T follicular helper cell (primary cell): ENCODE data around the gene GCNT4.

ENCODE experiments used
- DNase-seq: peaks from one replicate; pipeline ENCODE4 v3.0.0-alpha.2; 2020; ENCODE audit warnings: low read depth

Gene GCNT4

DNA sequence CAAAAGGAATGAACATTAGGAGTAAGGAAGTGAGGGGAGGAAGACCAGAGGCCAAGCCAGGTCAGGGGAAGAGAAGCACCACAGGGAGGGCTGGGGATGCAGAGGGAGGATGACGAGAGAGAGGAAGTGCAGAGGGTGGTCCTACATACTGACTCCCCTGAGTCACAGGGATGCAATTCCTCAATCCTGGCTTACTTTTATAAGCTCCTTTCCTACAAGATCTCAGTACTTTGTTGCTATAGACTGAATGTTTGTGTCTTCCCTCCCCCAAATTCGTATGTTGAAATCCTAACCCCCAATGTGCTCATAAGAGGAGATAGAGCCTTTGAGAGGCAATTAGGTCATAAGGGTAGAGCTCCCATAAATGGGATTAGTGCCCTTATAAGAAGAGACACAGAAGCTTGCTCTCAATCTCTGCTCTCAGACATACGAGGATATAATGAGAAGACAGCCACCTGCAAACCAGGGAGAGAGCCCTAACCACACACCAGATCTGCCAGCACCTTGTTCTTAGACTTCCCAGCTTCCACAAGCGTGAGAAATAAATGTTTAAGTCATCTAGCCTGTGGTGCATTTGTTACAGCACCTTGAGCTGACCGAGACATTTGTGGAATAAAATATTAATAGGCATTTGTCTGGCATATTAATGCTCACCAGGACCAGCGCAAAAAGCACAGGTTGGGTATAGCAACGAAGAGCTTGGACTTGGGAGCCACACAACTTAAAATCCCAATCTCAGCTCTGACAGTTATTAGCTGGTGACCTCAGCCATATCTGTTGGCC lies 33.4 kb downstream of the GCNT4 start:
- no peak for DNase-seq

DNA sequence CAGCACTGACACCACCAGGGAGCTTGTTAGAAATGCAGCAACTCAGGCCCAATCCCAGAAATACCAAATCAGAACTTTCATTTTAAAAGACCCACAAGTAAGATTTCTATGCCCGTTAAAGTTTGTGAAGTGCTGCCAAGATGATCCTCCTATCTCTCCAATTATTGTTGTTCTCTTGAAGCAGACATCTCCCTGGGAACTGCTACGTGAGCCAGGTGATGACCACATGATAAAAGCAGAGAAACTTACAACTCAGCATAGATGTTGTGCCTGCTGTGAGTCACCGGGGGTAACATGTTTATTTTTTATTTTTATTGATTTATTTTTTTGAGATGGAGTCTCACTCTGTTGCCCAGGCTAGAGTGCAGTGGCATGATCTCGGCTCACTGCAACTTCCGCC lies 34.4 kb downstream of the GCNT4 start:
- DNase-seq, result no peak

DNA sequence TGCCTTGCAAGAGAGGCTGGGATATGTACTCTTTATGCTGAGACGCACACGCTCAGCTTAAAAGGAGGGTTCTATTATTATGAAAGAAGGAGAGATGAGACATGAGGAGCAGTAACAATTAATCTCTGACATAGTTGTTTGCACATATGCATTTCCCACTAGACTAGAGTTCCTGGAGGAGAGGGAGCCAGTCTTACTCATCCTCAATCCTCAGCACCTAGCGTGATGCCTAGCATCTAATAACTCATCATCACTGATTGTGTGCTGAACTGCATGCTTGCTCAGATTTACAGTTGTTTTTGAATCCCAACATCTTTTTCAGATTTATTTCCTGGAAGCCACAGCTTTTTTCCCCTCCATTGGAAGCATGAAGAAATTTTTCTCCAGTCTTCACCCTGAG lies 35.5 kb downstream of the GCNT4 start:
- DNase-seq, result no peak

DNA sequence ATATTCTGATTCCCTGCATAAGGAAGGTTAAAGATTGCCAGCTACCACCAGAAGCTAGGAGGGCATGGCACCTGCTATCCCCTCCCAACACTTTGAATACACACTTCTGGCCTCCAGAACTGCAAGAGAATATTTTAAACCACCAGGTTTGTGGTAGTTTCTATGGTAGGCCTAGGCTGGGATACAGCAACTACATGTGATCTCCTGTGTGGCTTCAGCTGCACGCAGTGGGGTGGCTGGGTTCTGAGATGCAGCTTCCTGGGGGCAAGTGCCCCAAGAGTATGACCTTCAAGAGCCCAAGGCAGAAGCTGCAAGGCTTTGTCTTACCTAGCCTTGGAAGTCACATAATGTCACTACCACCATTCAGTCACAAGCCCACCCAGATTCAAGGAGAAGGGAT lies 39.6 kb downstream of the GCNT4 start:
- no peak for DNase-seq

DNA sequence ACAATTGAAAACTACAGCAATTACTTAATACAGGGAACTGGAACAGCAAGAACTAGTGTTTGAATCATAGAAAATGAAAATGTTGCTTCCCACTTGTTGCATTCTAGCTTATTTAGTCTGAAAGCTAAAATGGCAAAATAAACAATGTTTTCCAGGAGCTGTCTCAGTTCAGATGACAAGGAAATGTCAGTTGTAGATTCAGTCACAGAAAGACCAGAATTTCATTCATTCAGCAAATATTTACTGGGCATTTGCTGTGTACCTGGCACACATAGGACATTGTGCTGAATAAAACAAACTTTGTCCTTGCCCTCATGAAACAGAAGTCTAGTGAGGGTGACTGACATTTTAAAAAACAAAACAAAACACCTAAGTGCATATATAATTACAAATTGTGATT lies 41.5 kb downstream of the GCNT4 start:
- no peak for DNase-seq

DNA sequence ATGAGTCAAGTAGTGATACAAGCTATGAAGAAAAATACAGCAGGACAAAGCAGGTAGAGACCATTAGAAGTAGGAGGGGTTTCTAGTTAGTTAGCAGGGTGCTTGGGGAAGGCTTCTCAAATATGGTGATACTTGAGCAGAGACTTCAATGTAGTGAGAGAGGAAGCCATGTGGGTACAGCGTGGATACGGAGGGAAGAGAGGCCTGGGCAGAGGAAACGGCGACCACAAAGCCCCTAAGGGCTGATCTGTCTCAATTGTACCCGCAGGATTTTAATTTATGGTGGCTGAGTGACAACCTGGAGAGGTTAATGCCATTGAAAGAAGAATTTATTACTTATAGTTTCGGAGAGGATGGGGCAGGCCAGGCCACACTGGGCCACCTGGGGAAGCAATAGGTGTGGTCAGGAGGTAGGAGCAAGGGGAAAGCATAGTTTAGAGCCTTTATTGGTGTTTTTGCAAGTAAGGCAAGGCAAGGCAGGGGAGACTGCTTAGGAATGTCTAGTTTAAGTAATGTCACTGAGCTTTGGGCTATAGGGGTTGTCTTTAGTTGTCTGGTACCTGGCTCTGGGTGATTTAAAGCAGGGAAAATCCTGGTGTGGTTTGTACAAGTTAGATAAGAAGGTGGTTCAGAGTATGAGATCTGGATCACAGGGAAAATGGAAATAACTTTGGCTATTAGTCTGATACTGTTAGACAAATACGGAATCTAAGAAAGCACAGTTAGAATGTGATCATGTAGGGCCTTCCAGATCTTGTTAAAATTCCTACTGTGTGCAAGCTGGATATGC lies 42.6 kb downstream of the GCNT4 start:
- no peak for DNase-seq

DNA sequence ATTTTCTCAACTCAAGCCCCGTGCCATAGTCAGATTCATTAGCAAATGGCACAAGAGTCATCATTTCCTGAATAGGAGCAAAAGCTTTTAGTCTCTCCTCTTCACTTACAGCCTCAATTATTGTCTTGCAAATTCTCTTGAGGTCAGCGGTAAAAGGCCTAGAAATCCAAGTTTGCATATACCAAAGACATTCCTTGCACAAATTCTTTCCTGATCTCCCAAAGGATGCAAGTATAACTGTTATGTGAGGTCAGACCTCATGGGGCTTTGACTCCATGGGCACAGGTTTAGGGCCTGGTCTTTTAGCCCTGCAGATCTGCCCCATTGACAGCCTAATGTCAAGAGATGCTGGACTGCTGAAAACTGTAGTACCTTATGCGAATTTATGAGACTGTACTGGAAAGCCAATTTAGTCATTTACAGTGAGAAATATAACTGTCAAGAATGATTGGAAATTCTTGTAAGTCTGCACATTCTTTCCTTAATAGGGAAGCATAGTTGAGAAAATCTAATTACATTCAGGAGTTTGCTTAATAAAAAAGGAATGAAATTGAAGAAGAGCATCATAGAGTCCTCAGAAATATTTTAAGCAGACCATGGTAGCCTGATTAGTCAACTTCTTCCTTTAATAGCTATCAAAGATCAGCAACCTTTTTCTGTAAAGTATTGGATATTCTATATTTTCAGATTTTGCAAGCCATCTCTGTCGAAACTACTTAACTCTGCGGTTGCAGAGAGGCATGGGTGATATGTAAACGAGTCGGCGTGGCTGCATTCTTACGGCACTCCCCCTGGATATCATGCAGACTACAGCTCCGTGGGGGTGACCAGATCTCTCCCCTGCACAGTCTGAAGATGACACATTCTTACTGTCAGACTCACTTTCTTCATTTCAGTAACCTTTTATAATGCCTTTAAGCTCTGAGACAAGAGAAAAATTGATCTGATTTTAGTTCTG lies 45.2 kb downstream of the GCNT4 start:
- DNase-seq, result no peak

DNA sequence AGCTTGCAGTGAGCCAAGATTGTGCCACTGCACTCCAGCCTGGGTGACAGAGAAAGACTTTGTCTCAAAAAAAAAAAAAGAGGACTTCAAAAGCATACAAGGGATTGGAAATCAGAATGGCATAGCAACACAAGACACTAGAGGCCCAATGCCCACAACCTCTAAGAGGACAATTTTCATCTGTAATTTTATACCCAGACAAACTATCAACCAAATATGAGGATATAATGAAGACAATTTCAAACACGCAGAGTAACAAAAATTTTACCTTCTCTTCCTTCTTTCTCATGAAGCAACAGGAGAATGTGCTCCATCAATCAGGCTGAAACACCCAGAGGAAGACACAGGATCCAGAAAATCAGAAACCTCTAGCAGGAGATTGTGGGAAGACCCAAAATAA lies 46.8 kb downstream of the GCNT4 start:
- no peak for DNase-seq
